IMR-90 (cell line): ENCODE results near the gene SCAF4. TPM values are rescaled to one million over a fixed set of nuclear protein-coding genes. Genes with fewer than 3 reads are reported as not detected.

Experiments
- ATAC-seq: fragments of 200-7000 bp; cut with Tn5 transposase; 2 replicates; pipeline ENCODE4 v1.9.1; 2020; ENCODE audit warnings: low read depth, mild to moderate bottlenecking, moderate library complexity
- BruUV-seq: library from RNA; stranded (reverse); fragments of 400-500 nt; replicated peaks from 2 replicates; lab custom pipeline; 2021; lab: Mats Ljungman, UMichigan
- CTCF ChIA-PET: fragments of 300-600 bp; formaldehyde crosslinking; extraction: SDS; loops from one replicate; lab custom pipeline; 2021; ENCODE audit warnings: antibody characterized with exemption; lab: Yijun Ruan, JAX
- POLR2A ChIA-PET: fragments of 300-600 bp; sonication (Branson Sonifier 250); formaldehyde crosslinking; loops from one replicate; lab custom pipeline; 2022; ENCODE audit warnings: antibody characterized with exemption; ENCODE audit not compliant: unreplicated experiment; lab: Charles Lee
- DNase-seq: peaks from one replicate; pipeline ENCODE4 v3.0.0; 2013
- H2AFZ ChIP-seq: replicated peaks from 2 replicates; pipeline ENCODE3; 2013; ENCODE audit warnings: low read length, mild to moderate bottlenecking; ENCODE audit not compliant: poor library complexity
- H2AK5ac ChIP-seq: 2 replicates; pipeline ENCODE4 v1.6.1; 2013; ENCODE audit warnings: low read depth, low read length, inconsistent platforms
- H2AK9ac ChIP-seq: replicated peaks from 2 replicates; pipeline ENCODE3; 2013; ENCODE audit warnings: mild to moderate bottlenecking, low read depth, low read length, moderate library complexity; ENCODE audit not compliant: poor library complexity
- H2BK120ac ChIP-seq: 2 replicates; pipeline ENCODE4 v1.6.1; 2013; ENCODE audit warnings: low read depth, low read length, inconsistent platforms
- H2BK15ac ChIP-seq: 3 replicates; pipeline ENCODE4 v1.6.1; 2013; ENCODE audit warnings: low read depth, low read length, inconsistent platforms
- H2BK20ac ChIP-seq: 2 replicates; pipeline ENCODE4 v1.6.1; 2013; ENCODE audit warnings: low read depth, mild to moderate bottlenecking, inconsistent platforms, low read length, moderate library complexity
- H2BK5ac ChIP-seq: 2 replicates; pipeline ENCODE4 v1.6.1; 2013; ENCODE audit warnings: mild to moderate bottlenecking, low read depth, low read length, inconsistent platforms; ENCODE audit not compliant: poor library complexity, severe bottlenecking
- H3K14ac ChIP-seq: replicated peaks from 2 replicates; pipeline ENCODE4 v1.6.1; 2013; ENCODE audit warnings: low read depth, low read length, inconsistent platforms
- H3K18ac ChIP-seq: 2 replicates; pipeline ENCODE4 v1.6.1; 2013; ENCODE audit warnings: low read depth, low read length, control low read depth
- H3K23ac ChIP-seq: 2 replicates; pipeline ENCODE4 v1.6.1; 2013; ENCODE audit warnings: low read depth, low read length, inconsistent platforms
- H3K27ac ChIP-seq: 2 replicates; pipeline ENCODE4 v1.5.1; 2013; ENCODE audit warnings: mild to moderate bottlenecking, control low read depth, low read length; ENCODE audit not compliant: insufficient read depth
- H3K27me3 ChIP-seq: 2 replicates; pipeline ENCODE4 v1.6.1; 2013; ENCODE audit warnings: low read length; ENCODE audit not compliant: control insufficient read depth, insufficient read depth
- H3K36me3 ChIP-seq: 2 replicates; pipeline ENCODE4 v1.6.1; 2013; ENCODE audit warnings: low read length, mixed read lengths; ENCODE audit not compliant: control insufficient read depth, insufficient read depth
- H3K4ac ChIP-seq: 2 replicates; pipeline ENCODE4 v1.6.1; 2013; ENCODE audit warnings: low read depth, low read length, inconsistent platforms
- H3K4me1 ChIP-seq: 2 replicates; pipeline ENCODE4 v1.6.1; 2013; ENCODE audit warnings: low read length, mixed read lengths; ENCODE audit not compliant: control insufficient read depth, insufficient read depth
- H3K4me2 ChIP-seq: 2 replicates; pipeline ENCODE4 v1.6.1; 2013; ENCODE audit warnings: low read depth, mild to moderate bottlenecking, control low read depth, low read length, moderate library complexity
- H3K4me3 ChIP-seq: 2 replicates; pipeline ENCODE4 v1.5.1; 2013; ENCODE audit warnings: low read depth, mild to moderate bottlenecking, control low read depth, low read length, moderate library complexity; ENCODE audit not compliant: insufficient read depth
- H3K56ac ChIP-seq: 2 replicates; pipeline ENCODE4 v1.6.1; 2013; ENCODE audit warnings: low read length, inconsistent platforms; ENCODE audit not compliant: insufficient read depth; ENCODE audit errors: extremely low read depth
- H3K79me1 ChIP-seq, 2 experiments: 2 replicates each; pipeline ENCODE4 v1.6.1; 2013; ENCODE audit warnings: low read length in 2 of 2, inconsistent platforms in 1 of 2, low read depth in 1 of 2
- H3K9ac ChIP-seq: 2 replicates; pipeline ENCODE4 v1.6.1; 2013; ENCODE audit warnings: low read depth, low read length, control low read depth
- H3K9me1 ChIP-seq: 2 replicates; pipeline ENCODE4 v1.6.1; 2013; ENCODE audit warnings: low read length, inconsistent platforms; ENCODE audit not compliant: insufficient read depth
- H3K9me3 ChIP-seq: 2 replicates; pipeline ENCODE4 v1.6.1; 2013; ENCODE audit warnings: low read length; ENCODE audit not compliant: control insufficient read depth, insufficient read depth
- H4K20me1 ChIP-seq: 2 replicates; pipeline ENCODE4 v1.6.1; 2013; ENCODE audit warnings: low read length, inconsistent platforms; ENCODE audit not compliant: insufficient read depth
- H4K5ac ChIP-seq: 2 replicates; pipeline ENCODE4 v1.6.1; 2013; ENCODE audit warnings: mild to moderate bottlenecking, low read depth, low read length, control low read depth
- H4K8ac ChIP-seq, 2 experiments: 2 replicates each; pipeline ENCODE4 v1.6.1; 2013; ENCODE audit warnings: low read depth in 2 of 2, low read length in 2 of 2, control low read depth in 1 of 2, inconsistent platforms in 1 of 2
- H4K91ac ChIP-seq: 2 replicates; pipeline ENCODE4 v1.6.1; 2013; ENCODE audit warnings: low read depth, low read length, inconsistent platforms; ENCODE audit not compliant: insufficient read depth
- BHLHE40 ChIP-seq: fragments of 150-350 bp; IDR thresholded peaks from 2 replicates; pipeline ENCODE4 v1.6.1; 2016; ENCODE audit warnings: mild to moderate bottlenecking, low read depth, low read length
- MAFK ChIP-seq: IDR thresholded peaks from 2 replicates; pipeline ENCODE4 v1.6.1; 2012; ENCODE audit warnings: low read depth, low read length, improper control_type of control experiment
- MXI1 ChIP-seq: IDR thresholded peaks from 2 replicates; pipeline ENCODE4 v1.6.1; 2012; ENCODE audit warnings: low read depth, mild to moderate bottlenecking, low read length, moderate library complexity, borderline replicate concordance
- RAD21 ChIP-seq: IDR thresholded peaks from 2 replicates; pipeline ENCODE4 v1.6.1; 2012; ENCODE audit warnings: low read length, improper control_type of control experiment
- RCOR1 ChIP-seq: IDR thresholded peaks from 2 replicates; pipeline ENCODE4 v1.6.1; 2012; ENCODE audit warnings: mild to moderate bottlenecking, low read length, improper control_type of control experiment; ENCODE audit not compliant: insufficient replicate concordance
- SMC3 ChIP-seq: fragments of 150-350 bp; IDR thresholded peaks from 2 replicates; pipeline ENCODE4 v1.6.1; 2016; ENCODE audit warnings: low read depth, mild to moderate bottlenecking, antibody characterized with exemption, low read length, moderate library complexity
- WGBS, 2 experiments: methylation state at CpG; one replicate each; pipeline versions ENCODE4 v1.1.5 to v1.1.7; 2013; ENCODE audit warnings: missing lambda C conversion rate in 2 of 2; ENCODE audit not compliant: insufficient read length in 1 of 2; ENCODE audit errors: extremely low coverage in 2 of 2; 5-methylcytosine and 5-hydroxymethylcytosine counted together
- dilution Hi-C: fragments of 300-500 bp; cut with HindIII; formaldehyde crosslinking; loops from one replicate; pipeline ENCODE4 v1.14.3; 2018; ENCODE audit warnings: low sequenced_read_pairs; ENCODE audit not compliant: unreplicated experiment
- in situ Hi-C: fragments of 300-500 bp; cut with MboI; formaldehyde crosslinking; loops from 3 replicates; pipeline ENCODE4 v1.14.3; 2019; ENCODE audit warnings: low sequenced_read_pairs, inconsistent platforms, mixed read lengths
- intact Hi-C: fragments of 100-400 bp; cut with micrococcal nuclease; formaldehyde crosslinking; loops from 2 replicates; pipeline ENCODE4 v1.10.0; 2022
- polyA plus RNA-seq, 3 experiments: library from polyadenylated mRNA; depleted of rRNA; stranded (reverse); fragments of >200 nt; gene quantifications; 2 replicates each; pipeline ENCODE4 v1.2.3, GENCODE V29; 2012; ENCODE audit warnings: low replicate concordance in 1 of 3
- total RNA-seq: library from RNA; depleted of rRNA; stranded (reverse); fragments of >200 nt; gene quantifications from 2 replicates; pipeline ENCODE4 v1.2.3, GENCODE V29; 2012

The SCAF4 gene
- total and polyA plus RNA-seq, 2 of the 4 experiments (the other 2 are of a cell fraction): 2.7 to 12.1 TPM

DNA sequence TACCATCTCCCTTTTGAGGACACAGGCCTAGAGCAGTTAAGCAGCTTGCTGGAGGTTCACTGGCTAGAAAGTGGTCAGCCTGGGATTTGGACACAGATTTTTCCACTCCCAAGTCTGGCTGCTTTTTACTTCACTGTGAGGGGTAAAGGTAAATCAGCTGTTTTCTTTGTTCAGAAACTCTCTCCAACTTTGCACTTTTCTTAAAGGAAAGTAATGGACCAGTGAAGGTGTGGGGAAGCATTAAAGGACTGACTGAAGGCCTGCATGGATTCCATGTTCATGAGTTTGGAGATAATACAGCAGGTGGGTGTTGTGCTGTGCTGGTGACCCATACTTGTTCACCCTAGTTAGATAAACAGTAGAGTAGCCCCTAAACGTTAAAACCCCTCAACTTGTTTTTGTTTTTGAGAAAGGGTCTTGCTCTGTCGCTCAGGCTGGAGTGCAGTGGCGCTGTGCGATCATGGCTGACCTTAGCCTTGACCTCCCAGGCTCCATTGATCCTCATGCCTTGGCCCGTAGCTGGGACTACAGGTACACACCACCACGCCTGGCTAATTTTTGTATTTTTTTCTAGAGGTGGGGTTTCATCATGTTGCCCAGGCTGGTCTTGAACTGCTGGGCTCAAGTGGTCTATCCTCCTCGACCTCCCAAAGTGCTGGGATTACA lies 68.2 kb downstream of the SCAF4 start:
- Histone ChIP-seq H4K20me1 (peaks cover 39% of the 10 kb centered on the region), H4K8ac (no peak overlapping the region), H3K23ac (no peak overlapping the region), H3K56ac (no peak overlapping the region), H2BK5ac (no peak overlapping the region), H3K18ac (no peak overlapping the region), H2AK9ac (no peak overlapping the region), H2BK120ac (no peak overlapping the region), H3K27me3 (no peaks in the 10 kb centered on the region), H3K9me1 (peaks cover 7% of the 10 kb centered on the region), H3K36me3 (peaks cover 24% of the 10 kb centered on the region), H2BK20ac (no peak overlapping the region), H3K79me1 (peaks cover 16 to 58% of the 10 kb centered on the region in 2 experiments), H3K27ac (no peak overlapping the region), H2BK15ac (no peak overlapping the region), H4K91ac (no peak overlapping the region), H3K4me3 (no peak overlapping the region), H3K4me1 (peaks cover 5% of the 10 kb centered on the region), H3K14ac (no peak overlapping the region), H3K4me2 (no peak overlapping the region), H4K5ac (no peak overlapping the region), H3K9ac (no peak overlapping the region), H3K4ac (no peak overlapping the region), H3K9me3 (no peaks in the 10 kb centered on the region), H2AK5ac (no peak overlapping the region), H2AFZ (no peak overlapping the region)
- ATAC-seq: no peak
- WGBS, 2 experiments: no CpG with 5 or more reads among the region's 7 CpGs
- TF ChIP-seq MXI1: no peak
- TF ChIP-seq MAFK: no peak
- TF ChIP-seq SMC3: no peak
- no peak for TF ChIP-seq RCOR1
- no peak for TF ChIP-seq BHLHE40
- no peak for TF ChIP-seq RAD21
- in situ Hi-C loops (no loop called here), intact Hi-C loops (no loop called here), dilution Hi-C loops (no loop called here)
- ChIA-PET CTCF (no interaction called here), POLR2A (no interaction called here)
- no TSS peak for BruUV-seq
- DNase-seq: no peak
